Measurements from ENCODE around the gene RUNX2.

DNA sequence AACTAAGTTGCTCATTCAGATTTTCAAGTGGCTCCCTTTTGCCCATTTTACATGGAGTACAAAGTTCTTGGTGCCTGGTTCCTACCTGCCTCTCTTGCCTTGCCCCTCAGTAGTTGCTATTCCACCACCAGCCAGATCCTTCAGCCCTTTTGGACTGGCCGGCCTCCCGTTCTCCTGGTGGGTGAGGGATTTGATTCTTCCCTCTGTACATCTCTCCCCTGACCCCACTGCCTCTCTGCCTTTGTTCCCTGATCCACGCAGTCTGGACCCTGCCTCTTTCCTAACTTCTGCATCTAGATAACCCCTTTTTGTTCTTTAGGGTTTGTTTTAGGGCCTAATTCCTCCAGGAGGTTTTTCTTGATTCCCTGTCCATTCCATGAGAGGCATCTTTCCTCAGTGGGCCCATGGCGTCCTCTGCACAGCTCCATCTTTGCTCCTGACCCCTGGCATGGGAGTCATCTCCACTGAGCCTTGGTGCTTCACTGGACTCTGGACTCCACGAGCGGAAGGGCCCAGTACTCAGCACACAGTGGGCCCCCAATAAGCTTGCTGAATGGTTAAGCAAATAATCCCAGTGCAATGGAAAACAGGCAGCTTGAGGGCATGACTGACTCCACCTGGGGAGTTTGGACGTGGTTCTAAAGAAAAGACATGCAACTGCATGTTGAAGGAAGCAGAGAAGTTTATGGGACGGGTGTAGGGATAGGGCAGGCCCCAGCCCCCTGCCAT lies 358.9 kb downstream of the RUNX2 start:
- no peak for TF ChIP-seq POLR2A (IDR thresholded peaks at IDR 0.05)
- TF ChIP-seq CTCF (IDR thresholded peaks at IDR 0.05 in 4 of 5, conservative IDR thresholded peaks at IDR 0.05 in 1 of 5) = no peak

All from gastrocnemius medialis (tissue), 4 donors.